ENCODE results near the gene JADE3. TPM values are rescaled to one million over a fixed set of nuclear protein-coding genes. Genes with fewer than 3 reads are reported as not detected.
A peak's percentile ranks its signal among the peaks of the same experiment; 100 is the strongest.

JADE3 gene
- polyA plus RNA-seq (2011; rRNA removed): 5.6 and 6.9 TPM in 2 replicates
- 2.8 and 3.8 TPM in 2 replicates for polyA minus RNA-seq (2011; rRNA and poly(A)+ RNA removed)

DNA sequence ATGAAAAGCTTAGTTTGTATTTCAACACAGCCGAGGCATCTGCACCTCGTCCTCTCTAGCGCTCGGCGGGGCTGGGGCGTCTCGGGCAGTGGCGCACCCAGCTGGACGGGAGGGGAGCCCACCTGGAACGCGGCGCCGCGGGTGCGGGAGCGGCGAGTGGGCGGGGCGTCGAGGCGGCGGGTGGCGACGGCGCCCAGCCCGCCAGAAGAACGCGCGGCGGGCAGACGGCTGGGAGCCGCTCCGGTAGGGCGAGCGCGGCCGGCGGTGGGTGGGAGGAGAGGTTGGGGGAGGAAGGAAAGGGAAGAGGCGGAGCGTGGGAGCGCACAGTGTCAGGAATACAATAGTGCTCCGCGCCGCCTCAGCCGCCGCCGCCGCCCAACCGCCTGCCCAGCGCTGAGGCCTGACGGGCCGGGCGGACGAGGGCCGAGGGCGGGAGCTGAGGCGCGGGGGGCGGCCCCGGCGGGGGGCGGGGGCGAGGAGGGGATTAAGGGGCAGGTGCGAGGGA lies at the start of gene JADE3:
Gene JADE3 (plus strand): TSS at position 324 of the 505 bp plus-strand sequence. CDS start 72,474 bp downstream, outside the sequence.
- H3K36me3 ChIP-seq (ENCODE audit: control insufficient read depth, insufficient read depth, low read length): no peaks in the 10 kb centered on the region
- CTCF ChIA-PET: interaction anchor here (1.1 to 2.4 kb wide), 3 partner anchors 8 to 115 kb away, joined by 3 to 7 read pairs (median 3); no protein-coding TSS in a partner anchor
- no peak for DNase-seq (ENCODE audit: low read depth)
- no peak for TF ChIP-seq CTCF (IDR thresholded peaks at IDR 0.05; ENCODE audit: insufficient read depth, low read depth, low read length)
- peak within 1 kb of the TSS; percentile 68 for H3K4me3 ChIP-seq (ENCODE audit: low read depth, low read length)
- POLR2A ChIA-PET: no interaction called here
- no peaks in the 10 kb centered on the region for H3K27me3 ChIP-seq (ENCODE audit: control insufficient read depth, insufficient read depth, low read length)

DNA sequence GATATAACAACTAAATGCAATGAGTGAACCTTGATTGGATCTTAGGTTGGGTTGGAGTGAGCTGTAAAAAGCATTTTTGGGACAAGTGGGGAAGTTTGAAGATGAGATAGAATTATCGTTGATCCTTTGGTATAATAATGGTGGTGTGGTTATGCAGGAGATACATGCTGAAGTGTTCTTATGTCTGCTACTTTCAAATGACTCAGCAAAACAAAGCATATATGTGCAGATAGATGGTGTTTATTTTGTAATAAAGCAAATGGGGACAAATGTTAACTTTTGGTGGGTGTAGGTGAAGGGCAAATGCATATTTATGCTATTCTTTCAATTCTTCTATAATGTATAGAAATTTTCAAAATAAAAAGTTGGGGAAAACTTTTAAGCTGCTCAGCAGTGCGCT lies 49.1 kb upstream of the JADE3 start:
- POLR2A ChIA-PET: no interaction called here
- no peak for DNase-seq (ENCODE audit: low read depth)
- CTCF ChIA-PET: no interaction called here
- TF ChIP-seq CTCF (IDR thresholded peaks at IDR 0.05; ENCODE audit: insufficient read depth, low read depth, low read length): no peak
- Histone ChIP-seq H3K36me3 (ENCODE audit: control insufficient read depth, insufficient read depth, low read length) (no peaks in the 10 kb centered on the region), H3K27me3 (ENCODE audit: control insufficient read depth, insufficient read depth, low read length) (no peaks in the 10 kb centered on the region), H3K4me3 (ENCODE audit: low read depth, low read length) (no peak overlapping the region)

GRCh38 chrX:46864606-46865005 lies 47.6 kb upstream of the JADE3 start:
- DNase-seq (ENCODE audit: low read depth): no peak
- POLR2A ChIA-PET: no interaction called here
- CTCF ChIA-PET: no interaction called here
- H3K4me3 ChIP-seq (ENCODE audit: low read depth, low read length): no peak overlapping the region
- no peaks in the 10 kb centered on the region for H3K36me3 ChIP-seq (ENCODE audit: control insufficient read depth, insufficient read depth, low read length)
- no peaks in the 10 kb centered on the region for H3K27me3 ChIP-seq (ENCODE audit: control insufficient read depth, insufficient read depth, low read length)
- no peak for TF ChIP-seq CTCF (IDR thresholded peaks at IDR 0.05; ENCODE audit: insufficient read depth, low read depth, low read length)

GRCh38 chrX:46865281-46865680 lies 46.9 kb upstream of the JADE3 start:
- ChIA-PET CTCF (no interaction called here), POLR2A (no interaction called here)
- H3K27me3 ChIP-seq (ENCODE audit: control insufficient read depth, insufficient read depth, low read length): no peaks in the 10 kb centered on the region
- no peak for TF ChIP-seq CTCF (IDR thresholded peaks at IDR 0.05; ENCODE audit: insufficient read depth, low read depth, low read length)
- no peaks in the 10 kb centered on the region for H3K36me3 ChIP-seq (ENCODE audit: control insufficient read depth, insufficient read depth, low read length)
- DNase-seq (ENCODE audit: low read depth): peak; percentile 15
- H3K4me3 ChIP-seq (ENCODE audit: low read depth, low read length): no peak overlapping the region

GRCh38 chrX:46866726-46867125 lies 45.5 kb upstream of the JADE3 start:
- ChIA-PET POLR2A (no interaction called here), CTCF (no interaction called here)
- no peaks in the 10 kb centered on the region for H3K36me3 ChIP-seq (ENCODE audit: control insufficient read depth, insufficient read depth, low read length)
- no peaks in the 10 kb centered on the region for H3K27me3 ChIP-seq (ENCODE audit: control insufficient read depth, insufficient read depth, low read length)
- H3K4me3 ChIP-seq (ENCODE audit: low read depth, low read length): no peak overlapping the region
- no peak for DNase-seq (ENCODE audit: low read depth)
- no peak for TF ChIP-seq CTCF (IDR thresholded peaks at IDR 0.05; ENCODE audit: insufficient read depth, low read depth, low read length)

Data from BJ (cell line).